Cardiac muscle cell (in vitro differentiated cells and primary cell): Measurements from ENCODE around the gene FBXO22. TPM values are rescaled to one million over a fixed set of nuclear protein-coding genes. Genes with fewer than 3 reads are reported as not detected.
"Not testable (repeated sequence)": the region's sequence is repeated elsewhere in the genome, so short reads cannot be mapped to it uniquely, and the experiment has no call there.

Source experiments
- DNase-seq, 2 donors: peaks; one replicate each; pipeline versions ENCODE4 v3.0.0 to v3.0.0-alpha.2; 2010 to 2017; ENCODE audit warnings: low read depth in 1 of 2, low spot score in 1 of 2
- H3K27ac ChIP-seq: fragments of 200-600 bp; sonication (generic); 2 replicates; pipeline ENCODE4 v1.5.1; 2016
- H3K27me3 ChIP-seq: fragments of 200-600 bp; sonication (generic); 2 replicates; pipeline ENCODE4 v1.6.0; 2016; ENCODE audit warnings: control low read depth
- H3K36me3 ChIP-seq: fragments of 200-600 bp; sonication (generic); 2 replicates; pipeline ENCODE4 v1.5.1; 2016; ENCODE audit warnings: control low read depth
- H3K4me1 ChIP-seq: fragments of 200-600 bp; sonication (generic); 2 replicates; pipeline ENCODE4 v1.8.1; 2017; ENCODE audit warnings: low read depth, mild to moderate bottlenecking, mixed run types
- H3K4me3 ChIP-seq: fragments of 200-600 bp; sonication (generic); 2 replicates; pipeline ENCODE4 v1.5.1; 2016; ENCODE audit warnings: mild to moderate bottlenecking
- H3K9me3 ChIP-seq: fragments of 200-600 bp; sonication (generic); 2 replicates; pipeline ENCODE4 v1.5.1; 2017; ENCODE audit warnings: low read depth, mild to moderate bottlenecking, control low read depth
- polyA plus RNA-seq: library from polyadenylated mRNA; unstranded; fragments of >200 nt; fragmentation: Nextera tagmentation; extraction: Ambion mirVana; gene quantifications from 2 replicates; pipeline ENCODE4 v1.2.1, GENCODE V29; 2016
- total RNA-seq: library from RNA; depleted of rRNA; stranded (reverse); fragments of >200 nt; gene quantifications from 2 replicates; pipeline ENCODE4 v1.2.3, GENCODE V29; 2016
- TF ChIP-seq, protein P1 (sequence below): IDR thresholded peaks from 2 replicates; pipeline ENCODE4 v1.5.1; 2012; ENCODE audit warnings: low read depth, mild to moderate bottlenecking, low read length

FBXO22 gene
- total and polyA plus RNA-seq, 2 experiments from 2014 or later = 35.7 to 50.9 TPM

DNA sequence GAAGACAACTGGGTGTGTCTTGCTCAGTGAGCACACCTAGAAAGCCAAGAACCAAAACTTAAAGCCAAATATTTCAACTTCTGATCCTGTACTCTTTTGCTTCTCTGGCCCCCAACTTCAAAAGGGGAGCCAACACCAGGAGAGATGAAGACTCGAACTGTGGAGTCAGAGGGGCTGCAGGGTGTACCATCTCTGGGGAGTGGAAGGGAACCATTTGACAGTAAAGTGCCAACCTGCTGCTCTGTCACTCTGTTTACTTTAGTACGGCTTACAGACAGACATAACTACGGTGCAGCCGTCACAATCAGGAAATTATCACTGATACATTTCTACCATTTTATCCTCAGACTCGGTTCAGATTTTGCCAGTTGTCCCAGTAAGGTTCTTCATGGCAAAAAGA lies 1.6 kb downstream of the FBXO22 start:
- no peaks in the 10 kb centered on the region for H3K27me3 ChIP-seq
- no peaks in the 10 kb centered on the region for H3K36me3 ChIP-seq
- DNase-seq = no peak
- TF ChIP-seq, protein P1, sequence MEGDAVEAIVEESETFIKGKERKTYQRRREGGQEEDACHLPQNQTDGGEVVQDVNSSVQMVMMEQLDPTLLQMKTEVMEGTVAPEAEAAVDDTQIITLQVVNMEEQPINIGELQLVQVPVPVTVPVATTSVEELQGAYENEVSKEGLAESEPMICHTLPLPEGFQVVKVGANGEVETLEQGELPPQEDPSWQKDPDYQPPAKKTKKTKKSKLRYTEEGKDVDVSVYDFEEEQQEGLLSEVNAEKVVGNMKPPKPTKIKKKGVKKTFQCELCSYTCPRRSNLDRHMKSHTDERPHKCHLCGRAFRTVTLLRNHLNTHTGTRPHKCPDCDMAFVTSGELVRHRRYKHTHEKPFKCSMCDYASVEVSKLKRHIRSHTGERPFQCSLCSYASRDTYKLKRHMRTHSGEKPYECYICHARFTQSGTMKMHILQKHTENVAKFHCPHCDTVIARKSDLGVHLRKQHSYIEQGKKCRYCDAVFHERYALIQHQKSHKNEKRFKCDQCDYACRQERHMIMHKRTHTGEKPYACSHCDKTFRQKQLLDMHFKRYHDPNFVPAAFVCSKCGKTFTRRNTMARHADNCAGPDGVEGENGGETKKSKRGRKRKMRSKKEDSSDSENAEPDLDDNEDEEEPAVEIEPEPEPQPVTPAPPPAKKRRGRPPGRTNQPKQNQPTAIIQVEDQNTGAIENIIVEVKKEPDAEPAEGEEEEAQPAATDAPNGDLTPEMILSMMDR = no peak
- H3K4me1 ChIP-seq = peaks cover 15% of the 10 kb centered on the region
- H3K4me3 ChIP-seq = no peak overlapping the region
- H3K9me3 ChIP-seq = no peaks in the 10 kb centered on the region
- no peak overlapping the region for H3K27ac ChIP-seq

GRCh38 chr15:75910355-75910754 lies 6.7 kb downstream of the FBXO22 start:
- not testable (repeated sequence) for H3K27me3 ChIP-seq, DNase-seq, H3K9me3 ChIP-seq, H3K4me3 ChIP-seq, H3K4me1 ChIP-seq, H3K27ac ChIP-seq
- peaks cover 14% of the 10 kb centered on the region for H3K36me3 ChIP-seq

- TF ChIP-seq, protein P1 = no peak
- Histone ChIP-seq H3K9me3 (no peaks in the 10 kb centered on the region), H3K4me1 (peaks cover 5% of the 10 kb centered on the region), H3K4me3 (no peak overlapping the region), H3K27me3 (no peaks in the 10 kb centered on the region), H3K36me3 (peaks cover 23% of the 10 kb centered on the region), H3K27ac (no peak overlapping the region)
- DNase-seq = no peak
Measured at GRCh38 chr15:75916978-75917377, 13.3 kb downstream of the FBXO22 start.

DNA sequence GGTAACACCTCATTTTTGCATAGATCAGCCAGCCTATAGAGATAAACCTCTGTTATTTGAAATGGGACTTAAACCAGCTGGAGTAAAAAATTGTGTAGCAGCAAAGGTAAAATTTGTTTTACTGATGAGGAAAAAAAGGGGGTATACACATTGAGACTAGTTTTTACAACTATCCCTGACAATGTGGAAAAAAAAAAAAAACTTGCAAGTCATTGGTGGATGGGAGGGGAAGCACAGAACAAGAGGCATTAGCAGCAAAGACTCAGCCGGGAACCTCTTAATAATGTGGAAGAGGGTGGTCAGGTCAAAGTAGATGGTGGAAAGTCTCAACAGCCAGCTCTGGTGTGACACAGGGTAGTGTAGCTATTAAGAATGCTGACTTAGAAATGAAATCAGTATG lies 14.5 kb downstream of the FBXO22 start:
- Histone ChIP-seq H3K4me3 (no peak overlapping the region), H3K27ac (no peak overlapping the region), H3K36me3 (peaks cover 23% of the 10 kb centered on the region), H3K4me1 (peaks cover 5% of the 10 kb centered on the region), H3K27me3 (no peaks in the 10 kb centered on the region), H3K9me3 (no peaks in the 10 kb centered on the region)
- TF ChIP-seq, protein P1 = no peak
- no peak for DNase-seq

- Histone ChIP-seq H3K4me1 (peaks cover 11% of the 10 kb centered on the region), H3K27me3 (no peaks in the 10 kb centered on the region), H3K4me3 (no peak overlapping the region), H3K27ac (no peak overlapping the region), H3K9me3 (no peaks in the 10 kb centered on the region), H3K36me3 (peaks cover 9% of the 10 kb centered on the region)
- TF ChIP-seq, protein P1 = no peak
- no peak for DNase-seq
Measured at GRCh38 chr15:75920079-75920478, 16.4 kb downstream of the FBXO22 start.

GRCh38 chr15:75921732-75922703 lies 18.3 kb downstream of the FBXO22 start:
- Histone ChIP-seq H3K36me3 (peaks cover 6% of the 10 kb centered on the region), H3K4me1 (peaks cover 18% of the 10 kb centered on the region), H3K27ac (no peak overlapping the region), H3K4me3 (no peak overlapping the region), H3K9me3 (no peaks in the 10 kb centered on the region), H3K27me3 (no peaks in the 10 kb centered on the region)
- peak; percentile 62 to 84 for DNase-seq
- TF ChIP-seq, protein P1 = peak; percentile 49
